Fibroblast of villous mesenchyme (primary cell): ENCODE results near the gene PDYN. TPM values are rescaled to one million over a fixed set of nuclear protein-coding genes. Genes with fewer than 3 reads are reported as not detected.

ENCODE experiments used
- DNase-seq: peaks from one replicate; pipeline ENCODE4 v3.0.0-alpha.2; 2010; ENCODE audit warnings: low read depth
- H3K4me3 ChIP-seq: 2 replicates; pipeline ENCODE4 v1.5.1; 2011; ENCODE audit warnings: low read depth, mild to moderate bottlenecking, low read length
- total RNA-seq: library from RNA; depleted of rRNA; stranded (reverse); fragments of >200 nt; gene quantifications from 2 replicates; pipeline ENCODE4 v1.2.3, GENCODE V29; 2012
- TF ChIP-seq, protein P1 (sequence below): IDR thresholded peaks from 2 replicates; pipeline ENCODE4 v1.5.1; 2012; ENCODE audit warnings: low read depth, mild to moderate bottlenecking, low read length; ENCODE audit not compliant: insufficient read depth

PDYN gene
- total RNA-seq, 1 donor: not detected

DNA sequence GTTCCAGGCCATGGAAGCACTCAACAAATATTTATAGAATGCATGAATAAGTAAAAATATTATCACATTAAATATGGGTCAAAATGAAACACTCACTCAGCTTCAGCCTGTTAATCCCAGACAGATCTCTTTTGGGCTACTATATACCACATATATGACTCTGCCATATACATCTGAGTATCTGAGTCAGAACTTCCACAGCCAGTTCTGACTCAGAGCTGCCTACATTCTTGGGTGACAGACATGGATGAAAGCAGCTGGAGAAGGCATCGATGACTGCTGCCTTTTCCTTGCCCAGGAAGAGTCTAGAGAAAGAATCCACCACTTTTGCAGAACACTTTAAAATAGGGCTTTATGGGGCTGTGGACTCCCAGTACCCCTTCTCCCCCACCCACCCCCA lies 11.5 kb upstream of the PDYN start:
- no peak for DNase-seq

DNA sequence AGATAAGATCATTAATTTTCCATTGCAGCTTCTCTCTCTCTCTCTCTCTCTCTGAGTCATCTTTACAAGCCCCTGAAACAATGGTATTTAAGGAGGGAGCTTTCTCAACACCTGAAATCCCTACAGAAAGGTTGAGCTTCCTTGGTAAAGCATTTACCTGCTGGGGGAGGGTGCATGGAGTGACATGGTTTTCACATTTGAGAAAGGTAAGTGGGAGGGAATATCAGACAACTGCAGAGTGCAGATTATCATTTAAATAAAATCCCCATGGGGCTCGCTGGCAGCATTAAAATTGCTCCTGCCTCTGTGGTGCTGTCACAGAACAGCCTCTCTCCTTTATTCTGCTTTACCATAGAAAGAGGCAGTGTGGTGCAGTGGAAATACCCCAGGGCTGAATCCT lies 10.3 kb upstream of the PDYN start:
- no peak for DNase-seq
- H3K4me3 ChIP-seq: no peak overlapping the region
- TF ChIP-seq, protein P1, sequence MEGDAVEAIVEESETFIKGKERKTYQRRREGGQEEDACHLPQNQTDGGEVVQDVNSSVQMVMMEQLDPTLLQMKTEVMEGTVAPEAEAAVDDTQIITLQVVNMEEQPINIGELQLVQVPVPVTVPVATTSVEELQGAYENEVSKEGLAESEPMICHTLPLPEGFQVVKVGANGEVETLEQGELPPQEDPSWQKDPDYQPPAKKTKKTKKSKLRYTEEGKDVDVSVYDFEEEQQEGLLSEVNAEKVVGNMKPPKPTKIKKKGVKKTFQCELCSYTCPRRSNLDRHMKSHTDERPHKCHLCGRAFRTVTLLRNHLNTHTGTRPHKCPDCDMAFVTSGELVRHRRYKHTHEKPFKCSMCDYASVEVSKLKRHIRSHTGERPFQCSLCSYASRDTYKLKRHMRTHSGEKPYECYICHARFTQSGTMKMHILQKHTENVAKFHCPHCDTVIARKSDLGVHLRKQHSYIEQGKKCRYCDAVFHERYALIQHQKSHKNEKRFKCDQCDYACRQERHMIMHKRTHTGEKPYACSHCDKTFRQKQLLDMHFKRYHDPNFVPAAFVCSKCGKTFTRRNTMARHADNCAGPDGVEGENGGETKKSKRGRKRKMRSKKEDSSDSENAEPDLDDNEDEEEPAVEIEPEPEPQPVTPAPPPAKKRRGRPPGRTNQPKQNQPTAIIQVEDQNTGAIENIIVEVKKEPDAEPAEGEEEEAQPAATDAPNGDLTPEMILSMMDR: no peak

More for the DNA sequence above, 11.5 kb upstream of the PDYN start:
- TF ChIP-seq, protein P1: no peak
- H3K4me3 ChIP-seq: no peak overlapping the region

DNA sequence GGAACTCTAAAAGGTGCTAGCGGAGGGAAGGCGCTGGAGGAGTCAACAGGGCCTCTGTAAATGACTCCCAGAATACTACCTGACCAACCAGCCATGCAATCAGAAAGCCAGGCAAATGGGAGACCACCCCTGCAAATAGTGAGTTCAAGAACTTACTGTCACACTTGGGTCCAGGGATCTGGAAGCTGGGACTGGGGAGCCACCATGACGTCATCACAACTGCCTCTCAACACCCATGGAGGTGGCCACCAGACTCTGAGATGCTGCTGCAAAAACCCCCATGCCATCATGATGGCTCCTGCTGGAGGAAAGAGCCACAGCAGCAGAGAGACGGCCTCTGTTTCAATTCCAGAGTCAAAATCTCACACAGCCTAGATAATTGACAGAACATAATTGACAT lies 8.5 kb upstream of the PDYN start:
- TF ChIP-seq, protein P1: no peak
- no peak for DNase-seq
- no peak overlapping the region for H3K4me3 ChIP-seq

- no peak for DNase-seq
- H3K4me3 ChIP-seq: no peak overlapping the region
- TF ChIP-seq, protein P1: no peak
Observed at GRCh38 chr20:2001119-2001518, 7.3 kb upstream of the PDYN start.

DNA sequence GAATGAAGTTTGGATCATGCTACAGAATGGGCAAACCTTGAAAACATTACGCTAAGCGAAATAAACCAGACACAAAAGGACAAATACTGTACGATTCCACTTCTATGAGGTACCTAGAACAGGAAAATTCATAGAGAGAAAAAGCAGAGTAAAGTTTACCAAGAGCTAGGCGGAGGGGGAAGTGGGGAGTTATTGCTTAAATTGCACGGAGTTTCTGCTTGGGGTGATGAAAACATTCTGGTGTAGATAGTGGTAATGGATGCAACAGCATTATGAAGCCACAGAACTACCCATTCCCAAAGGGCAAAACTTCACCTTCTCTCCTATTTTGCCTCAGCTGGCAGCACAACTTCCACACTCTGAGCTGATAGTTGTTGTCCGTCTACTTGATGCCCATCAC lies 6.4 kb upstream of the PDYN start:
- H3K4me3 ChIP-seq: no peak overlapping the region
- no peak for DNase-seq
- TF ChIP-seq, protein P1: no peak

DNA sequence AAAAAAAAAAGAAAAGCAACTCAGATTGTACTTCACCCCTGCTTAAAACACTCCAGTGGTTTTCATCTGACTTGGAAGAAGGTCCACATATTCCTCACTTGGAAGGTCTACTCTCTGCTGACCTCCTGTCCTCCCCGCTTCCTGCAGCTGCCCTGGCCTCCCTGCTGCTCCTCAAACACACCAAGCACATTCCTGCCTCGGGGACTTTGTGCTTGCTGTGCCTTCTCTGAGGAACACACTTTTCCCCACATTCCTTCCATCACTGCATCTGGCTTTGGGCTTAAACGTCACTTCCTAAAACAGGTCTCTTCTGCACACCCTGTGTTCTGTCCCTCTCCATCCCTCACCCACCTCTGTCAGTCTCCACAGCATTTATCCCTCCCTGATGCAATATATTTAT lies 4.9 kb upstream of the PDYN start:
- TF ChIP-seq, protein P1: no peak
- no peak for DNase-seq

GRCh38 chr20:1998193-1998520 lies 4.3 kb upstream of the PDYN start:
- no peak for DNase-seq
- TF ChIP-seq, protein P1: no peak
- H3K4me3 ChIP-seq: no peak overlapping the region

More for the DNA sequence above, 4.9 kb upstream of the PDYN start:
- no peak overlapping the region for H3K4me3 ChIP-seq
